ENCODE measurements around the gene SEC23B.

SEC23B gene

DNA sequence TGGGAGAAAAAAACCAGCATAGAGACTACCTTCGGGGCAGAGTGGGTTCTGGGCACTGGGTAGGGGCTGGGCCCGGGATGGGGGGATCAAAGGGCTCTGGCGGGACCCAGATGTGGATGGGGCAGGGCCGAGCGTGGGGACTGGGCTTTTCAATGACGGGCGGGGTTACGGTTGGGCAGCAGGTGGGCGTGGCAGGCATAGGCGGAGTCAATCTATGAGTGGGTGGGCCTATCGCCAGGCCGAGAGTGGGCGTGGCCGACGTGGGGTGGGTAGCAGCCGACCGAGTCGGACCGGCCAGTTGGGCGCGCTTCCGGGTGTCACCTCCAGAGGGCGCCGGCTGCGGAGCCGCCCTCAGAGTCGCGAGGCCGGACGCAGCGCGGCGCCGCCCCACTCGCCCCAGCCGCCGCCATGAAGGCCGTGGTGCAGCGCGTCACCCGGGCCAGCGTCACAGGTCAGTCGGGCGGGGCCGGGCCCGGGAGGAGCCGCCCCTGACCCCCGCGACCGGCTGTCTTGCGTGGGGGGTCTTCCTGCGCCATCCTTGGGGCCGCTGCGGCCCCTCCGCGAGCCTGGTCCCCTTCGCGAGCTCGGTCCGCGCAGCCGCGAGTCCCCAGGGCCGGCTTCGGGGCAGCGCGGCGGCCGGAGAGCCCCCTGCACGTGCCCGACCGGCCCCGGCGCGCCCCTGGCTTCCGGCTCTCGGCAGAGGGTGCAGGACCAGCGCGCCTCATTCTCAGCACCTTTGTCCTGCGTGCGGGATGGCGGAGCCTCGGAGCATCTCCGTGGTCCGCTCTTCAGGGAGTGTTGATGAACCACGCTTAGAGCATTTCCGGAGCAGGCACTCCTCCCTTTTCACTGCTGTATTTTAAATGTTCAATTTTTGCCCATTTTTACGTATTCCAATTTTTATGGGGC is 80.2 kb downstream of the SEC23B start, which contains the start of gene DTD1:
DTD1 (plus strand) TSS at position 390 of the 909 bp plus-strand sequence; CDS start at position 409, 19 bp downstream.
- DNase-seq (ENCODE audit: low spot score) = peak; percentile 80

DNA sequence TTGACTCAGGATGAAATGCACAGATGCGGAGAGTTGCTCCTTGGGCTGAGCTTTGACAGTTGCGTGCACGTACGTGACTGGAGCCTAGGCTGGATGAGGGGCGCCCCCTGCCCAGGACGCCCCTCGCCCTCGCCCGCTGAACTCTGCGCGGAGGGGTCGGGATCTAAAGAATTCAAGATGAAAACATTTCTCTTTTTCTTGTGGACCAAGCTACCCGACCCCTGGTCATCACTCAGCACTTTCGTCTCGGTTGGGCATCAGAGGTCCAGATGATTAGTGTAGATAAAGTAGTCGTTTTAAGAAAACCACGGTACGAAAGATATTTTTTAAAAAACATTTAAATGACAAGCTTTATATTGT is 80.8 kb downstream of the SEC23B start:
- DNase-seq (ENCODE audit: low spot score) = no peak

DNA sequence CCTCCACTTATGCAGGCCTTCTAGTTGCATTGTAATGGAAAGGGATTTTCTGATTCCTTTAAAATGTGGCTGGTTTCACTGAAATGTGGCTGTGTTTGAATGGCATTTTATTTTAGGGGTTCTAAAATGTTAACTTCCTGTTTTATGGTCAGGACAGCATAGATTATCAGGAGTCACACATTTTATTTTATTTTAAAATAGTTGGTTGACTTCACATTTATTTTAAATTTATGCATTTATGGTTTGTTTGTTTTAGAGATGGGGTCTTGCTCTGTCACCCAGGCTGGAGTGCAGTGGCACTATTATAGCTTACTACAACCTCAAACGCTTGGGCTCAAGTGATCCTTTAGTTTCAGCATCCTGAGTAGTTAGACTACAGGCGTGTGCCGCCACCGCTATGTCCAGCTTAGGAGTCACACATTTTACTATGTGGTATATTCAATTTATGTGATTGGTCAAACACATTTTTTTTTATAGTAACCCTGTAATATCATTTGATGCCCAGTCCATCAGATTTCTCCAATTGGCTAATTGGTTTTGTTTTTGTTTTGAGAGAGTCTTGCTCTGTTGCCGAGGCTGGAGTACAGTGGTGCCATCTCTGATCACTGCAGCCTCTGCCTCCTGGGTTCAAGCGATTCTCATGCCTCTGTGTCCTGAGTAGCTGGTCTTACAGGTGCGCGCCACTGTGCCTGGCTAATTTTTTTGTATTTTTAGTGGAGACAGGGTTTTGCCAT is 82.4 kb downstream of the SEC23B start:
- no peak for DNase-seq (ENCODE audit: low spot score)

- no peak for DNase-seq (ENCODE audit: low spot score)
Measured at GRCh38 chr20:18596270-18596669, 88.5 kb downstream of the SEC23B start.

GRCh38 chr20:18609741-18610140 is 102.0 kb downstream of the SEC23B start:
- no peak for DNase-seq (ENCODE audit: low spot score)

Measured in hepatic stellate cell (primary cell).